WTC11 (cell line): ENCODE results near the gene BCAR3. TPM values are rescaled to one million over a fixed set of nuclear protein-coding genes. Genes with fewer than 3 reads are reported as not detected.

Experiments used
- ATAC-seq: fragments of 200-7000 bp; cut with Tn5 transposase; 2 replicates; pipeline ENCODE4 v1.10.0; 2021; ENCODE audit warnings: mild to moderate bottlenecking, moderate library complexity
- CTCF ChIA-PET: fragments of 300-600 bp; sonication (Branson Sonifier 250); formaldehyde crosslinking; loops from one replicate; lab custom pipeline; 2021; ENCODE audit warnings: antibody characterized with exemption; lab: Charles Lee
- POLR2A ChIA-PET: fragments of 350-600 bp; sonication (Branson Sonifier 250); formaldehyde crosslinking; loops from one replicate; lab custom pipeline; 2021; ENCODE audit warnings: antibody characterized with exemption; lab: Charles Lee
- DNase-seq: peaks from one replicate; pipeline ENCODE4 v3.0.0; 2021; ENCODE audit warnings: low spot score
- H3K27ac Mint-ChIP-seq: 2 replicates; pipeline ENCODE4 v1.8.0; 2021; ENCODE audit warnings: mixed read lengths
- H3K27me3 Mint-ChIP-seq: 2 replicates; pipeline ENCODE4 v1.8.0; 2021; ENCODE audit warnings: low read depth, mild to moderate bottlenecking, moderate library complexity, mixed read lengths
- H3K36me3 Mint-ChIP-seq: 2 replicates; pipeline ENCODE4 v1.8.0; 2021; ENCODE audit warnings: mixed read lengths
- H3K4me1 Mint-ChIP-seq: 2 replicates; pipeline ENCODE4 v1.8.0; 2022; ENCODE audit warnings: mixed read lengths
- H3K4me3 Mint-ChIP-seq: 2 replicates; pipeline ENCODE4 v1.8.0; 2021; ENCODE audit warnings: mild to moderate bottlenecking, moderate library complexity, mixed read lengths
- H3K9me3 Mint-ChIP-seq: 2 replicates; pipeline ENCODE4 v1.8.0; 2021; ENCODE audit warnings: mixed read lengths
- AFF4 ChIP-seq: sonication (generic); formaldehyde crosslinking; IDR thresholded peaks from 2 replicates; pipeline ENCODE4 v1.8.1; 2023; ENCODE audit warnings: mild to moderate bottlenecking, missing genetic modification reagents, borderline replicate concordance
- ATF1 ChIP-seq: sonication (generic); formaldehyde crosslinking; IDR thresholded peaks from 2 replicates; pipeline ENCODE4 v1.8.1; 2023; ENCODE audit warnings: mild to moderate bottlenecking, moderate library complexity, missing genetic modification reagents
- ATF2 ChIP-seq: sonication (generic); formaldehyde crosslinking; IDR thresholded peaks from 2 replicates; pipeline ENCODE4 v1.8.1; 2022; ENCODE audit warnings: low read depth, missing genetic modification reagents, borderline replicate concordance
- ATF3 ChIP-seq: sonication (generic); formaldehyde crosslinking; conservative IDR thresholded peaks from 2 replicates; pipeline ENCODE4 v1.8.1; 2022; ENCODE audit warnings: mild to moderate bottlenecking, missing genetic modification reagents
- CBFB ChIP-seq: sonication (generic); formaldehyde crosslinking; IDR thresholded peaks from 2 replicates; pipeline ENCODE4 v1.8.1; 2022; ENCODE audit warnings: mild to moderate bottlenecking, low read depth, missing genetic modification reagents
- ELF4 ChIP-seq: sonication (generic); formaldehyde crosslinking; IDR thresholded peaks from 2 replicates; pipeline ENCODE4 v1.8.1; 2022; ENCODE audit warnings: low read depth, mild to moderate bottlenecking, moderate library complexity, missing genetic modification reagents
- FOXK1 ChIP-seq: sonication (generic); formaldehyde crosslinking; IDR thresholded peaks from 2 replicates; pipeline ENCODE4 v1.8.0; 2022; ENCODE audit warnings: mild to moderate bottlenecking, moderate library complexity, missing genetic modification reagents
- GABPB1 ChIP-seq: sonication (generic); formaldehyde crosslinking; IDR thresholded peaks from 2 replicates; pipeline ENCODE4 v1.8.1; 2023; ENCODE audit warnings: mild to moderate bottlenecking, missing genetic modification reagents
- GRHL2 ChIP-seq: fragments of 250-450 bp; sonication (Bioruptor Pico); IDR thresholded peaks from 2 replicates; pipeline ENCODE4 v1.8.0; 2022; ENCODE audit warnings: mild to moderate bottlenecking, moderate library complexity; ENCODE audit not compliant: insufficient replicate concordance, severe bottlenecking
- HMGXB4 ChIP-seq: sonication (generic); formaldehyde crosslinking; IDR thresholded peaks from 2 replicates; pipeline ENCODE4 v1.8.1; 2023; ENCODE audit warnings: mild to moderate bottlenecking, moderate library complexity, missing genetic modification reagents
- IRF1 ChIP-seq: sonication (generic); formaldehyde crosslinking; IDR thresholded peaks from 2 replicates; pipeline ENCODE4 v1.8.0; 2023; ENCODE audit warnings: missing genetic modification reagents
- IRF2 ChIP-seq: sonication (generic); formaldehyde crosslinking; IDR thresholded peaks from 2 replicates; pipeline ENCODE4 v1.8.0; 2022; ENCODE audit warnings: low read depth, missing genetic modification reagents, borderline replicate concordance
- JUN ChIP-seq: sonication (generic); formaldehyde crosslinking; IDR thresholded peaks from 2 replicates; pipeline ENCODE4 v1.8.0; 2023; ENCODE audit warnings: mild to moderate bottlenecking, missing genetic modification reagents
- MYBL2 ChIP-seq: sonication (generic); formaldehyde crosslinking; IDR thresholded peaks from 2 replicates; pipeline ENCODE4 v1.8.1; 2023; ENCODE audit warnings: mild to moderate bottlenecking, moderate library complexity, missing genetic modification reagents
- OVOL2 ChIP-seq: fragments of 250-450 bp; sonication (Bioruptor Pico); IDR thresholded peaks from 2 replicates; pipeline ENCODE4 v1.9.0; 2021; ENCODE audit warnings: mild to moderate bottlenecking, borderline replicate concordance
- TCF7 ChIP-seq: sonication (generic); formaldehyde crosslinking; IDR thresholded peaks from 2 replicates; pipeline ENCODE4 v1.8.0; 2022; ENCODE audit warnings: mild to moderate bottlenecking, low read depth, missing genetic modification reagents, moderate library complexity
- TEAD4 ChIP-seq: sonication (generic); formaldehyde crosslinking; IDR thresholded peaks from 2 replicates; pipeline ENCODE4 v1.8.0; 2022; ENCODE audit warnings: mild to moderate bottlenecking, missing genetic modification reagents
- USF2 ChIP-seq: sonication (generic); formaldehyde crosslinking; IDR thresholded peaks from 2 replicates; pipeline ENCODE4 v1.8.1; 2023; ENCODE audit warnings: mild to moderate bottlenecking, missing genetic modification reagents, moderate library complexity
- ZMAT4 ChIP-seq: fragments of 250-450 bp; sonication (Bioruptor Pico); IDR thresholded peaks from 2 replicates; pipeline ENCODE4 v1.9.0; 2021; ENCODE audit warnings: mild to moderate bottlenecking
- total RNA-seq: library from RNA; stranded (reverse); gene quantifications from 3 replicates; pipeline ENCODE4 v1.2.3, GENCODE V29; 2021

Gene BCAR3
- total RNA-seq, 1 experiment from 2014 or later: 14.8 TPM

GRCh38 chr1:93585059-93585966 lies 96.3 kb downstream of the BCAR3 start:
- TF ChIP-seq ATF3 (no peak), OVOL2 (CRISPR knock-in tag) (no peak), FOXK1 (CRISPR knock-in tag) (no peak), ZMAT4 (CRISPR knock-in tag) (no peak), GRHL2 (no peak), IRF1 (no peak), GABPB1 (CRISPR knock-in tag) (no peak), TCF7 (CRISPR knock-in tag) (no peak), ATF2 (CRISPR knock-in tag) (no peak), USF2 (CRISPR knock-in tag) (no peak)
- H3K4me3 Mint-ChIP-seq: no peak overlapping the region
- DNase-seq (no peak), ATAC-seq (peak; percentile 51)
- H3K27ac Mint-ChIP-seq: peak overlapping the region; percentile 88
- CTCF ChIA-PET: interaction anchor here (0.8 to 1.2 kb wide), 2 partner anchors 229 to 281 kb away, joined by 3 read pairs; no protein-coding TSS in a partner anchor
- H3K27me3 Mint-ChIP-seq: no peaks in the 10 kb centered on the region
- peaks cover 25% of the 10 kb centered on the region for H3K36me3 Mint-ChIP-seq
- peaks cover 8% of the 10 kb centered on the region for H3K4me1 Mint-ChIP-seq
- POLR2A ChIA-PET: no interaction called here
- H3K9me3 Mint-ChIP-seq: no peaks in the 10 kb centered on the region

GRCh38 chr1:93584261-93585003 lies 97.2 kb downstream of the BCAR3 start:
- ChIA-PET POLR2A (no interaction called here), CTCF (interaction anchor here (0.8 to 1.2 kb wide), 2 partner anchors 230 to 280 kb away, joined by 3 read pairs; no protein-coding TSS in a partner anchor)
- Mint-ChIP-seq H3K27me3 (no peaks in the 10 kb centered on the region), H3K36me3 (peaks cover 25% of the 10 kb centered on the region), H3K4me1 (peaks cover 8% of the 10 kb centered on the region), H3K9me3 (no peaks in the 10 kb centered on the region), H3K27ac (peak overlapping the region; percentile 88), H3K4me3 (no peak overlapping the region)
- no peak for TF ChIP-seq ELF4 (CRISPR knock-in tag)
- TF ChIP-seq TEAD4 (CRISPR knock-in tag): no peak
- TF ChIP-seq CBFB (CRISPR knock-in tag): no peak
- no peak for TF ChIP-seq GRHL2
- no peak for TF ChIP-seq IRF2 (CRISPR knock-in tag)
- TF ChIP-seq AFF4 (CRISPR knock-in tag): no peak
- no peak for TF ChIP-seq JUN (CRISPR knock-in tag)
- no peak for TF ChIP-seq ATF1 (CRISPR knock-in tag)
- no peak for TF ChIP-seq HMGXB4 (CRISPR knock-in tag)
- no peak for TF ChIP-seq MYBL2 (CRISPR knock-in tag)
- DNase-seq (no peak), ATAC-seq (no peak)
